K562 (cell line): Measurements from ENCODE around the gene IGFBPL1.

ENCODE experiments used
- ESRRA ChIP-seq: fragments of 450-650 bp; IDR thresholded peaks from 2 replicates; pipeline ENCODE4 v1.6.1; 2014; ENCODE audit warnings: low read depth, mild to moderate bottlenecking, moderate library complexity, borderline replicate concordance
- MAFF ChIP-seq: IDR thresholded peaks from 2 replicates; pipeline ENCODE4 v1.6.1; 2012; ENCODE audit warnings: low read length, improper control_type of control experiment
- NFIX ChIP-seq: fragments of 250-450 bp; sonication (Bioruptor Pico); IDR thresholded peaks from 2 replicates; pipeline ENCODE4 v1.4.0; 2020; ENCODE audit warnings: low read depth, mild to moderate bottlenecking, moderate library complexity
- NFRKB ChIP-seq: fragments of 450-650 bp; IDR thresholded peaks from 2 replicates; pipeline ENCODE4 v1.6.1; 2016; ENCODE audit warnings: low read depth
- POLR2AphosphoS5 ChIP-seq: IDR thresholded peaks from 2 replicates; pipeline ENCODE4 v1.6.1; 2011; ENCODE audit warnings: mild to moderate bottlenecking, low read depth, low read length, moderate library complexity; ENCODE audit not compliant: control insufficient read depth, insufficient read depth
- ZBTB1 ChIP-seq: sonication (generic); formaldehyde crosslinking; IDR thresholded peaks from 2 replicates; pipeline ENCODE4 v1.8.1; 2023; ENCODE audit warnings: missing genetic modification reagents, low read depth, mild to moderate bottlenecking, borderline replicate concordance

GRCh38 chr9:38375572-38375963 is 48.7 kb downstream of the IGFBPL1 start:
- TF ChIP-seq POLR2AphosphoS5 (no peak), NFRKB (no peak), ESRRA (no peak), NFIX (CRISPR knock-in tag) (no peak), ZBTB1 (CRISPR knock-in tag) (no peak), MAFF (no peak)
